ENCODE data around the gene STIP1. TPM values are rescaled to one million over a fixed set of nuclear protein-coding genes. Genes with fewer than 3 reads are reported as not detected.

The STIP1 gene
- total RNA-seq, 2 experiments from 2014 or later = 335 to 340 TPM

DNA sequence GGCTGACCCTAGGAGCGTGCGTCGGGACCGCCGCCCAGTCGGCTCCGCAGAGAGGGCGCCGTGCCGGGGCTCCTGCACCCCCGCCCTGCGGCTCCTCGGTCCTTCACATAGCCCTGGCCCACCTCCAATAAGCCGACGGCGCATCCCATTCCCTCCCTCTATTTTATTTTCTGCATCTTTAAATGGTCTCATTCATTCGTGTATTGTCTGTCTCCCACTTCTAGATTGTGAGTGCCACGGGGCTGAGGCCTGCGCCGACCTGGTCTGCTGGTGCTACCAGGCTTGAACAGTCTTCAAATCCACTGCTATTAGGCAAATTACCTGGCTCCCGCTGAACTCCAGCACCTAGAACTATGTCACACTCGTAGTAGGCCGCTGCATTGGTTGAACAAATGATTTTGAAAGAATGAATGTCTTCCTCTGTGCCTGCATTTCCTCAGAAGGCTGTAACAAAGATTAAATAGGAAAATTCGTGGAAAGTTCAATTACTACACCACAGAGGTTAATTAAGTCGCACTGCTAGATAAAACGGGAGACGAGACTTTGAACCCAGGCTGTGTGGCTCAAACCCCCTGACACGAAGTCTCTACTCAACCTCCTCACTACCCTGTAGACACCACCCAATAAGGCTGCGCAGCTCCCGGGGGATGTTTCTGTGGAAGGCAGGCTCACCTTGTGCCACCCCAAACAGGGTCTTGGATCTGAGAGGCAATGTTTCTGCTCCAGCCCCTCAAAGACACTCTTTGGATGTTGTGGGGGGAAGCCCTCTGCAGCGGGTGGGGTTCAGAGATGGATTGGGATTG lies 62.0 kb downstream of the STIP1 start:
- H3K27ac Mint-ChIP-seq = peak overlapping the region; percentile 50
- H3K9me3 Mint-ChIP-seq (ENCODE audit: insufficient read depth) = no peaks in the 10 kb centered on the region
- peaks cover 51% of the 10 kb centered on the region for H3K4me1 Mint-ChIP-seq (ENCODE audit: low read depth)
- ChIA-PET POLR2A (interaction anchor here (0.6 to 5.6 kb wide), 3 partner anchors 41 to 1690 kb away, joined by 3 to 39 read pairs (median 29); partner anchors contain the start of genes FERMT3 and STIP1), CTCF (interaction anchor here (0.9 to 6.8 kb wide), 4 partner anchors 18 to 70 kb away, joined by 3 to 57 read pairs (median 18); partner anchors contain the start of genes DNAJC4, ESRRA, FERMT3 and TRMT112)
- H3K27me3 Mint-ChIP-seq (ENCODE audit: low read depth) = no peaks in the 10 kb centered on the region
- ATAC-seq (no peak), DNase-seq (no peak)
- H3K36me3 Mint-ChIP-seq (ENCODE audit: low read depth) = peaks cover 14% of the 10 kb centered on the region
- H3K4me3 Mint-ChIP-seq = peak overlapping the region; percentile 59

DNA sequence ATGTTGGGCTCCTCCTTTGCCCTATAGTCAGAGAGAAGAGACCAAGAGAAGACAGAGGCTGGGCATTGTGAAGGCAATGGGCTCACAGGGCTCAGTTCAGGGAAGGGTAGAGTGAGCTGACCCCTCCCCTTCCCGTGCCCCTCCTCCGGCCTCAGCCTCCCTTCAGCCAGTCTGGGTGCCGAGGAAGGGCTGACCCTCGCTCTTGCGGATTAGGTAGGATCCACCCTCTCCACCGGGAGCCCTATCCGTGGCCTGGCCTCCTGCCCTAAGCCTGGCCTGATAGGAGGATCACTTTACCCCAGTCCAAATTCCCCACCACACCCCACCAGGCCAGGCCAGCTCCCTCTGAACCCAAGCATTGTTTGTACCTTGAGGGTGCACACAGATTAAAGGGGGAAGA lies 62.6 kb downstream of the STIP1 start:
- no peaks in the 10 kb centered on the region for H3K9me3 Mint-ChIP-seq (ENCODE audit: insufficient read depth)
- H3K4me1 Mint-ChIP-seq (ENCODE audit: low read depth) = peaks cover 50% of the 10 kb centered on the region
- no peaks in the 10 kb centered on the region for H3K27me3 Mint-ChIP-seq (ENCODE audit: low read depth)
- DNase-seq (no peak), ATAC-seq (no peak)
- no peak overlapping the region for H3K4me3 Mint-ChIP-seq
- POLR2A ChIA-PET = interaction anchor here (0.9 kb wide), 1 partner anchor 15 kb away, joined by 3 read pairs; no protein-coding TSS in a partner anchor
- peaks cover 8% of the 10 kb centered on the region for H3K36me3 Mint-ChIP-seq (ENCODE audit: low read depth)
- H3K27ac Mint-ChIP-seq = no peak overlapping the region
- CTCF ChIA-PET = interaction anchor here (2.9 to 4.4 kb wide), 2 partner anchors 18 to 55 kb away, joined by 10 to 27 read pairs; partner anchors contain the start of genes DNAJC4 and ESRRA

DNA sequence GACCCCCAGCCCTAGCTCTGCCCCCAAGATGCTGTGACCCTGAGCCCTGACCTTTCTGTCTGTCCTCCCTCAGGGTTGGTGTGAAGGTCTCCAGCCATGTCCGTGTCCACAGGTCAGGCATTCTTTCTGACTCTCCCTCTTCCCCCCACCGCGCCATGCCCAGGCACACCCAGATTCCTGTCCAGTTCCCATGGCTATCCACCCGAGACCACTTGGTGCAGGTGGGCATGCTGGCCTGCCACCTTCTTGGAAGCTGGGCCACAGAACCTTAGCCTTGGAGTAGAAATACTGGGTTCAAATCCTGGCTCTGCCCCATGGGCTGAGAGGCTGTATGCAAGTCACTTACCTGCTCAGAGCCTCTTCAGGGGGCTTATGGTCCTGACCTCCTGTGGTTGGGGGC lies 63.1 kb downstream of the STIP1 start:
- Mint-ChIP-seq H3K36me3 (ENCODE audit: low read depth) (peaks cover 3% of the 10 kb centered on the region), H3K27ac (no peak overlapping the region), H3K4me1 (ENCODE audit: low read depth) (peaks cover 51% of the 10 kb centered on the region), H3K27me3 (ENCODE audit: low read depth) (no peaks in the 10 kb centered on the region), H3K4me3 (no peak overlapping the region), H3K9me3 (ENCODE audit: insufficient read depth) (no peaks in the 10 kb centered on the region)
- DNase-seq = no peak
- POLR2A ChIA-PET = interaction anchor here (0.9 kb wide), 1 partner anchor 15 kb away, joined by 3 read pairs; no protein-coding TSS in a partner anchor
- CTCF ChIA-PET = interaction anchor here (2.0 to 4.4 kb wide), 6 partner anchors 19 to 55 kb away, joined by 10 to 63 read pairs (median 23); partner anchors contain the start of genes CATSPERZ, DNAJC4 and ESRRA
- ATAC-seq = no peak

DNA sequence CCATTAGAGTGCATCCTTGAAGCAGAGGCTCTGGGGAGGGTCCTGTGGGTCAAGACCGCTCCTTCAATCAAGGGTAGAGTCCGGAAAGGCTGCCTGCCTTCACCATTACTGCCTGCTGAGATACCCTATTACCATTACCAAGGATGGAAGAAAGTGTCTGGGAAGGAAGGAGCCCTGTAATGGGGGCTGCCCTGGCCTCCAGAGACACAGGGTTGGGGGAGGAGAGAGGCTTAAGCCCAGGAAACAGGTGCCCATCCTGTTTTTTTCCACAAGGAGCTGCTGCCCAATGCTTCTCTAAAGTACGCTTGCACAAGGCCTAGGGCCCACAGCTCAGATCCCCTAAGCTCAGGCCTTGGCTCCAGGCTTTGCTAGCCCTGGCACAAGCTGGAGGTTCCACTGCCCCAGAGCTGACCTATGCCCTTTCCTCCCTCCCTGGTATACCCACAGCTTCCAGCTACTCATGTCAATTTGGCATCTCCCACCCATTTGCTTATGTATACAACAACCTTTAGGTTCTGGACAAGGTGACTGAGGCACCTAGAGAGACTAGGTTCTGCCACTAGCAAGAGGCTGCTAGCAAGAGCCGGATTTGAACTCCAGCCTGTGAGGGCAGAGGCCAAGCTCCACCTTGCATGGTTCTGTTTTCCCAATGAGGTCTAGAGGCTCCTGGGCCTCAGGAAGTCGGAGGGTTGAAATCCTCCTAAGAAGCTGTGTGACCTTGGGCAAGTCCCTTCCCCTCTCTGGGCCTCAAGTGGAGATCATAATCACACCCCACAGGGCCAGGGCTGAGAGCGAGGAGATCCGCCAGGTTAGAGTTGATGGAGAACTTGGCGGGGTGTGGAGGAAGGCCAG lies 63.8 kb downstream of the STIP1 start:
- CTCF ChIA-PET = interaction anchor here (0.7 to 3.7 kb wide), 11 partner anchors 7 to 91 kb away, joined by 3 to 63 read pairs (median 5); partner anchors contain the start of genes CATSPERZ, DNAJC4 and STIP1
- DNase-seq (no peak), ATAC-seq (no peak)
- Mint-ChIP-seq H3K36me3 (ENCODE audit: low read depth) (no peaks in the 10 kb centered on the region), H3K4me3 (no peak overlapping the region), H3K27me3 (ENCODE audit: low read depth) (no peaks in the 10 kb centered on the region), H3K9me3 (ENCODE audit: insufficient read depth) (no peaks in the 10 kb centered on the region), H3K27ac (no peak overlapping the region), H3K4me1 (ENCODE audit: low read depth) (peaks cover 47% of the 10 kb centered on the region)
- POLR2A ChIA-PET = interaction anchor here (0.6 to 1.5 kb wide), 4 partner anchors 9 to 35 kb away, joined by 3 to 7 read pairs (median 4); partner anchors contain the start of genes BAD and FKBP2

DNA sequence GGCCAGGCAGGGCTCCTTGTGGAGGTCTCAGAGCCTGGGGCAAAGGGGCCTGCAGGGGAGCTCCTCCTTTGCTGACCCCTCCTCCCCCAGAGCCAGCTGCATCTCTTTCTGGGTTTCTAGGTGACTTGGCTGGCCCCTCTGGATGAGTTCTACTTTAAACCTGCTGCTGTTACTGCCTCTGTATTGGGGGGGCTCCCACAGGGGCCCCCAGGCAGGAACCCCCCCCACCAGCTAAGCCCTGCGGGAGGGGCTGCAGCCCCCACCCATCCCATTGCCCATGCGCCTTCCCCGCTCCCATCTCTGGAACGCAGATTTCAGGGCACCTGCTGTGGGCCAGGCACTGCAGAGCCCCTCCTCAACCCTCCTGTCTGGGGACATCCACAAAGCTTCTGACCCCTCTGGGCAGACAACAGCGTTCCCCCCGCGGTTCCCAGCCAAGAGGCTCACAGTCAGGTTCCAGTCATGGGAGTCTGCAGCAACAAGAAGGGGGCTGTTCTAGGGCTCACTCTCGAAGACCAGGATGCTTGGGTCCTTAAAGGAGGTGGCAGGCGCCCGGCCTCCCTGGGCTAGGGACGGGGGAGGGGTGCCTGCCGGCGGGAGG lies 64.5 kb downstream of the STIP1 start:
- ATAC-seq = no peak
- no peak for DNase-seq
- Mint-ChIP-seq H3K4me3 (peak overlapping the region; percentile 80), H3K9me3 (ENCODE audit: insufficient read depth) (no peaks in the 10 kb centered on the region), H3K27me3 (ENCODE audit: low read depth) (no peaks in the 10 kb centered on the region), H3K4me1 (ENCODE audit: low read depth) (peaks cover 44% of the 10 kb centered on the region), H3K27ac (no peak overlapping the region), H3K36me3 (ENCODE audit: low read depth) (no peaks in the 10 kb centered on the region)
- POLR2A ChIA-PET = interaction anchor here (0.6 to 2.4 kb wide), 6 partner anchors 9 to 43 kb away, joined by 3 to 18 read pairs (median 6); partner anchors contain the start of genes BAD, FERMT3 and FKBP2
- CTCF ChIA-PET = interaction anchor here (0.7 to 3.7 kb wide), 11 partner anchors 8 to 81 kb away, joined by 3 to 63 read pairs (median 5); partner anchors contain the start of genes CATSPERZ, DNAJC4 and STIP1

DNA sequence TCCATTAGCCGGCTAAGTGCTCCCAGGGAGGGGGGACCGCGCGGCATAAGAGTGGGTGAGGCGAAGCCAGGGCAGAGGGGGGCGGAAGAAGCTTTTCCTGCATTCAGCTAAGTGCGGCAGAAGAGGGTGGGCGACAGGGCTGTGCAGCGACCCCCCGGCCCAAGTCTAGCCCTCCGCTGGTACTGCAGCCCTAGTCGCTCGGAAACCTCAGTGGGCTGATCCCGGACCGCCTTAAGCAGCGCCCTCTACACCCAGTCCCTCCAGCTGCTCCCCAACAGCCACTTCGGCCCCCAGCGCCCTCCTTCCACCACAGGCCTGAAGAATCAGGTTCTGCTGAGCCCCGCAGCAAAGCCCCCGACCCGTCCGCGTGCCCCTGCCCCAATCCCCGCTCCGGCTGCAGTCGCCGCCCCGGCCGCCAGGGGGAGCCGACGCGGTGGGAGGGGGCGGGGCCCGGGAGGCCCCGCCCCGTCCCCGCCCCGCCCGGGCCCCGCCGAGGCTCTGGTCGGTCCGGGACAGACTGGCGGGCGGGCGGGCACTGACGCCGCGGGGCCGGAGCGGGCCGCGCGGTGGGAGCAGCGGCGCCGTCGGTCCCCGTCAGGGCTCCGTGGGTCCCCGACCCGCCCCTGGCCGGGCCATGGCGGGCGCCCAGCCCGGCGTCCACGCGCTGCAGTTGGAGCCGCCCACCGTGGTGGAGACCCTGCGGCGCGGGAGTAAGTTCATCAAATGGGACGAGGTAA lies 65.2 kb downstream of the STIP1 start, which contains the start of gene PLCB3:
TSS of gene PLCB3 (plus strand) at position 515 of the 737 bp plus-strand sequence. CDS start at position 635, 120 bp downstream.
- H3K4me1 Mint-ChIP-seq (ENCODE audit: low read depth) = peaks cover 44% of the 10 kb centered on the region
- peak; percentile 71 for ATAC-seq
- H3K36me3 Mint-ChIP-seq (ENCODE audit: low read depth) = peaks cover under 1% of the 10 kb centered on the region
- no peaks in the 10 kb centered on the region for H3K9me3 Mint-ChIP-seq (ENCODE audit: insufficient read depth)
- CTCF ChIA-PET = interaction anchor here (0.6 to 3.7 kb wide), 15 partner anchors 9 to 80 kb away, joined by 3 to 63 read pairs (median 5); partner anchors contain the start of genes CATSPERZ, DNAJC4, FKBP2 and STIP1
- H3K4me3 Mint-ChIP-seq = peak within 1 kb of the TSS; percentile 89
- POLR2A ChIA-PET = interaction anchor here (0.6 to 2.4 kb wide), 6 partner anchors 10 to 66 kb away, joined by 3 to 18 read pairs (median 6); partner anchors contain the start of genes BAD, FERMT3 and STIP1
- H3K27ac Mint-ChIP-seq = peak within 1 kb of the TSS; percentile 73
- peak; percentile 67 for DNase-seq
- no peaks in the 10 kb centered on the region for H3K27me3 Mint-ChIP-seq (ENCODE audit: low read depth)

DNA sequence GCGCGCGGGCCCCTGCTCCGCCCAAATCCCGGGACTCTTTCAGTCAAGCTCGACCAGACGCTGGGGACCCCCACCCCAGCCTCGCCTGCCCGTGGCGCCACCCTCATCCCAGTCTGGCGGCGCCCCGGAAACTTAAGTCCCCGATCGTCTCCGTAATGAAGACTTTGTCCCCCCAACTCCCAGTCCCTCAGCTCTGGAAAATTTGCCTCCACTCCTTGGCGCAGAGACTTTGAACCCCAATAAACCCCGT lies 65.7 kb downstream of the STIP1 start:
- Mint-ChIP-seq H3K36me3 (ENCODE audit: low read depth) (peaks cover 4% of the 10 kb centered on the region), H3K27me3 (ENCODE audit: low read depth) (no peaks in the 10 kb centered on the region), H3K27ac (peak overlapping the region; percentile 48), H3K9me3 (ENCODE audit: insufficient read depth) (no peaks in the 10 kb centered on the region), H3K4me1 (ENCODE audit: low read depth) (peaks cover 44% of the 10 kb centered on the region), H3K4me3 (peak overlapping the region; percentile 89)
- ChIA-PET POLR2A (interaction anchor here (0.5 to 2.4 kb wide), 6 partner anchors 10 to 66 kb away, joined by 3 to 18 read pairs (median 4); partner anchors contain the start of genes FERMT3 and STIP1), CTCF (interaction anchor here (0.6 to 3.7 kb wide), 8 partner anchors 10 to 66 kb away, joined by 3 to 63 read pairs (median 8); partner anchors contain the start of genes CATSPERZ and FKBP2)
- no peak for DNase-seq
- ATAC-seq = no peak

DNA sequence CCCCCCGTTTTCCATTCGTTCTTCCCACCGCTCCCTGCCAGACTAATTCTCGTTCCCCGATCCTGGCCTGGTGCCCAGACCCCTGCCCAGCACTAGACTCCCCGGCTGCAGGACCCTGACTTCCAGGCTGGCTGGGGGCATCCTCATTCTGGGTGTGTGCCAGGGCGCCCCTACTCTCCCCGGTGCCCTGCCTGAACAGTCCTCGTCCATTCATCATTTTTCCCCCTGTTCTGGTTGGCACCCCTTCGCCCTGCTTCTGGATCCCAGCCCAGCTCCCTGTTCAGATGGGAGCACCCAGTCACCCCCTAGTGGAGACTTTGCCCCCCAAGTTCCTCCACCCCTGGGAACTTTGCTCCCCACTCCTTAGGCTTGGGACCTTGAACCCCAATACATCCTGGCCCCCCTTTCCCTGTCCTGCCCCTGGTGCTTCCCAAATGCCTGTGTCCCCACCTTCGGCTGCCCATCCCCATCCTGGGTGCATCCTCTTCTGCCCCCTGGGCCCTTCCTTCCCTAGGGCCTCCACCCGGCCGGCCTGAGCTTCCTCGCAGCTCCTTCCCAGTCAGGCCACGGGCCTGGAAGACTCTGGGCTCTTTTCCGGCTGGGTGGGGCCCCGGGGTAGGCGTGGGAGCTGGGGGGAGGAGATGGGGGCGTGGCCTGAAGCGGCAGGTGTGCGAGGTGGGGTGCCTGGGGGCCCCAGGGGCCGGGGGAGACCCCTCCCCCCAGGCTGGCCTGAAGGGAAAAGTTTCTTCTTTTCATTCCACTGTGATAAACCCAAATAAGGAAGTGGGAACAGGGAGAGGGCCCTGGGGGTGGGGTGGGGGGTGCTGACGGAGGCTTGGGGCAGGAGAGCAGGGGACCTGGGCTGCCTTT lies 66.3 kb downstream of the STIP1 start:
- ChIA-PET CTCF (interaction anchor here (0.6 to 3.7 kb wide), 8 partner anchors 10 to 67 kb away, joined by 3 to 63 read pairs (median 8); partner anchors contain the start of genes CATSPERZ and FKBP2), POLR2A (interaction anchor here (0.5 to 2.4 kb wide), 6 partner anchors 9 to 67 kb away, joined by 3 to 18 read pairs (median 4); partner anchors contain the start of genes FERMT3 and STIP1)
- Mint-ChIP-seq H3K9me3 (ENCODE audit: insufficient read depth) (no peaks in the 10 kb centered on the region), H3K36me3 (ENCODE audit: low read depth) (peaks cover 4% of the 10 kb centered on the region), H3K4me3 (peak overlapping the region; percentile 89), H3K4me1 (ENCODE audit: low read depth) (peaks cover 41% of the 10 kb centered on the region), H3K27me3 (ENCODE audit: low read depth) (no peaks in the 10 kb centered on the region), H3K27ac (peak overlapping the region; percentile 48)
- ATAC-seq = peak; percentile 15
- peak; percentile 42 for DNase-seq

DNA sequence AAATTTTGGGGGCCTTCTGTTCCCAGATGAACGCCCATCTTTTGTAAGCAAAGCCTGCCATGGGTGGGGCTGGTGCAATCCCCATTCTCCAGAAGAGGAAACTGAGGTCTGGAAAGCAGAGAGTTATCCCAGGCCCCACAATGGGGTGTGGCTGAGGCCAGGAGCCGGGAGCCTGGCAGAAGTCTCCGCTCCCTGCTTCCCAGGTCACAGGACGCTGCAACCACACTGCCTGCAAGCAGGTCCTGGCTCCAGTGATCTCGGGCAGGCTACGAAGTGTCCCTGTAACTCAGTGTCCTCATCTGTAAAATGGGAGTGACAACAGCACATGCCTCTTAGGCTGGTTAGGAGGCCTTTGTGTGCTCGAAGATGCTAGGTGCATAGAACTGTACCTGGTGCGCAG lies 67.1 kb downstream of the STIP1 start:
- ATAC-seq (no peak), DNase-seq (no peak)
- POLR2A ChIA-PET = interaction anchor here (2.4 kb wide), 1 partner anchor 46 kb away, joined by 9 read pairs; the partner anchor contains the start of gene FERMT3
- Mint-ChIP-seq H3K27ac (no peak overlapping the region), H3K36me3 (ENCODE audit: low read depth) (peaks cover 7% of the 10 kb centered on the region), H3K4me1 (ENCODE audit: low read depth) (peaks cover 36% of the 10 kb centered on the region), H3K27me3 (ENCODE audit: low read depth) (no peaks in the 10 kb centered on the region), H3K9me3 (ENCODE audit: insufficient read depth) (no peaks in the 10 kb centered on the region), H3K4me3 (peak overlapping the region; percentile 18)
- CTCF ChIA-PET = interaction anchor here (3.7 kb wide), 2 partner anchors 15 to 48 kb away, joined by 23 to 63 read pairs; partner anchors contain the start of gene CATSPERZ
